Stimulated activated CD8-positive, alpha-beta memory T cell treated with anti-CD3 and anti-CD28 coated beads, Interleukin-12 subunit alpha, Interleukin-12 subunit beta, amount 100 ng/mL, for 4 hours (primary cell): ENCODE measurements around the gene CEP57.
"Not testable (repeated sequence)": the region's sequence is repeated elsewhere in the genome, so short reads cannot be mapped to it uniquely, and the experiment has no call there.

Experiments
- DNase-seq: peaks from one replicate; pipeline ENCODE4 v3.0.0-alpha.2; 2020; ENCODE audit warnings: low read depth

The CEP57 gene

DNA sequence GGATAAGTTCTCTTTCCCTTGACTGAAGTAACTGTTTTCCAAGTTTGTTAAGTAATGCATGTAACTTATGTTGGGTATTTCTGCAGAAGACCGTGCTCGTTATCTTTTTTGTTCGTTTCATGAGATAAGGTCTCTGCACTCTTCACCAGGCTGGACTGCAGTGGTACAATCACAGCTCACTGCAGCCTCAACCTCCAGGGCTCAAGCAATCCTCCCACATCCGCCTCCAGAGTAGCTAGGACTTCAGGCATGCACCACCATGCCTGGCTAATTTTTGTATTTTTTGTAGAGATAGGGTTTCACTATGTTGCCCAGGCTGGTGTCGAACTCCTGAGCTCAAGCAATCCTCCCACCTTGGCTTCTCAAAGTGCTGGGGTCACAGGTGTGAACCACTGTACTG, 64.1 kb downstream of the CEP57 start:
- not testable (repeated sequence) for DNase-seq

DNA sequence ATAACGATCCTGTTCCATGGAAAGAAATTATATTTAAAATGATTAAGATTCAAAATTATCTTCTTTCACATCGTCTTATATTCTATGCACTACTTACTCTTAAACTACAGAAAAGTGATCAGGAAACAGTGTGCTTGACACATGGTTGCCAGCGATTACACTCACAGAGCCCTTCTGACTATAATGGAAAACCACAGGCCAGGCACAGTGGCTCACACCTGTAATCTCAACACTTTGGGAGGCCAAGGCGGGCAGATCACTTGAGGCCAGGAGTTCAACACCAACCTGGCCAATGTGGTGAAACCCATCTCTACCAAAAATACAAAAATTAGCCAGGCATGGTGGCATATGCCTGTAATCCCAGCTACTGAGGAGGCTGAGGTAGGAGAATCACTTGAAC, 69.7 kb downstream of the CEP57 start:
- not testable (repeated sequence) for DNase-seq

DNA sequence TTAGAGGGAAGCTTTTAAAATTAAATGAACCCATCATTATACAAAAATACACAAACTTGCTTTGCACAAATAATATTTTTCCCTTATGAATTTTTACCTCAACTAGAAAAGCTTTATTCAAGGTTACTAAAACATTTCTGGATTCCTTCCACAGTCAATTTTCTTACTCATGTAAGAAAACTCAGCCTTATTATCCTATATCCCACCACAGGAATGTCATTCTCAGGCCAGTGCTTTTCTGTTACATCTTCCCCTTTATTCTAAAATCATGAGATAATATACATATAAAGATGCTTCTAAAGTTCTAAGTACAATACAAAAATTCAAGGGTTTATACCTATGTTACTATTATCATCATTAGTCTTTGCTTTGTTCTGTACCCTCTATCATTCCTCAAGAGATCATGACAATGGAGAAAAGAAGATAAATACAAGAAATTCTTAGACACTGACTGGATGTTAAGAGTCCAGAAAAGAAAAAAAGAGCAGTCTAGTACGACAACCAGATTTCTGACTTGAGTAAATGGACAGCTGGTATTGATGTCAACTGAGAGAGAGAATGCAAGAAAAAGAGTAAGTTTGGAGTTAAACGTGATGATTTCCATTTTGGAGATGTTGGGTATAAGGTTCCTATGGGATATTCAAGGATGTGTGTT, 73.3 kb downstream of the CEP57 start:
- DNase-seq = no peak

DNA sequence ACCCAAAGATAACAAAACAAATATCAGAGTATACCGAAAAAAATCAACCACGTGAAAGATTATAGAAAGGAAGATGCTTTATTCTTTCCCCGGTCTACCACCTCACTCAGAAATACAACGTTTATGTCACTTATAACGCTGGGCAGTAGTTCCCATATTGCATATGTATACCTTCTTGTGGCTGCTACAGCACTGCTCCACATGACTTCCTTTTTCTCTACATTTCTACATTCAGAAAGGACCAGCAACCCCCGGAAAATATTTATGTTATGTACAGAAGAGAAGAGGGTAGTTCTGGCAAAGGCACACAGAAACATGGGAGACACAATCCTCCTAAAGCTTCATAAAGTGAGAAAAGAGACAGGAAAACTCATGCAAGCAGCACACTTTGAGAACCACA, 76.8 kb downstream of the CEP57 start:
- no peak for DNase-seq

DNA sequence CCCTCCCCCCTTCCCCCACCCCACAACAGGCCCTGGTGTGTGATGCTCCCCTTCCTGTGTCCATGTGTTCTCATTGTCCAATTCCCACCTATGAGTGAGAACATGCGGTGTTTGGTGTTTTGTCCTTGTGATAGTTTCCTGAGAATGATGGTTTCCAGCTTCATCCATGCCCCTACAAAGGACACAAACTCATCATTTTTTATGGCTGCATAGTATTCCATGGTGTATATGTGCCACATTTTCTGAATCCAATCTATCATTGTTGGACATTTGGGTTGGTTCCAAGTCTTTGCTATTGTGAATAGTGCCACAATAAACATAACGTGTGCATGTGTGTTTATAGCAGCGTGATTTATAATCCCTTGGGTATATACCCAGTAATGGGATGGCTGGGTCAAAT, 80.6 kb downstream of the CEP57 start:
- not testable (repeated sequence) for DNase-seq

DNA sequence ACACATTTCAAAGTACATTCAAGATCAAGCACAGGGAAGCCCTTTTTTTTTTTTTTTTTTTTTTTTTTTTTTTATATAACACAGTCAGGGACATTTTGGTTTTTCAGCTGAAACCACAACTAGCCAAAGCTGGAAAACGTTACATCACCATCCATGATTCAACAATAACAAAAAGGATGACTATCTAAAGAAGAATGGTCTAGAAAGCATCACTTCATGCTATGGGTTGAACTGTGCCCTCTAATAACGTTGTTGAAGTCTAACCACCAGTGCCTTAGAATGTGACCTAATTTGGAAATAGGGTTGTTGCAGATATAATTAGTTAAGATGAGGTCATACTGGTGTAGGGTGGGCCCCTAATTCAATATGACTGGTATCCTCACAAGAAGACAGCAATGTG, 87.0 kb downstream of the CEP57 start:
- DNase-seq = no peak
